BJ (cell line): ENCODE results near the gene C1orf105. TPM values are rescaled to one million over a fixed set of nuclear protein-coding genes. Genes with fewer than 3 reads are reported as not detected.

ENCODE experiments used
- CTCF ChIA-PET: fragments of 350-600 bp; formaldehyde crosslinking; extraction: SDS; loops from one replicate; lab custom pipeline; 2021; ENCODE audit warnings: antibody characterized with exemption, inconsistent platforms; lab: Yijun Ruan, JAX
- POLR2A ChIA-PET: fragments of 300-600 bp; sonication (Branson Sonifier 250); formaldehyde crosslinking; extraction: SDS; loops from one replicate; lab custom pipeline; 2021; ENCODE audit warnings: antibody characterized with exemption; lab: Charles Lee
- DNase-seq: peaks from one replicate; pipeline ENCODE4 v3.0.0-alpha.2; 2011; ENCODE audit warnings: low read depth
- H3K27me3 ChIP-seq: 2 replicates; pipeline ENCODE4 v1.6.0; 2011; ENCODE audit warnings: low read length; ENCODE audit not compliant: control insufficient read depth, insufficient read depth
- H3K36me3 ChIP-seq: 2 replicates; pipeline ENCODE4 v1.5.1; 2011; ENCODE audit warnings: low read length; ENCODE audit not compliant: control insufficient read depth, insufficient read depth
- H3K4me3 ChIP-seq: 2 replicates; pipeline ENCODE4 v1.5.1; 2011; ENCODE audit warnings: low read depth, mild to moderate bottlenecking, control low read depth, low read length
- CTCF ChIP-seq: IDR thresholded peaks from 2 replicates; pipeline ENCODE4 v1.5.1; 2011; ENCODE audit warnings: low read depth, mild to moderate bottlenecking, control low read depth, inconsistent platforms, low read length, moderate library complexity; ENCODE audit not compliant: insufficient read depth
- polyA plus RNA-seq: library from polyadenylated mRNA; depleted of rRNA; stranded (reverse); fragments of >200 nt; gene quantifications from 2 replicates; pipeline ENCODE4 v1.2.3, GENCODE V29; 2011

The C1orf105 gene
- polyA plus RNA-seq, 1 experiment: not detected

DNA sequence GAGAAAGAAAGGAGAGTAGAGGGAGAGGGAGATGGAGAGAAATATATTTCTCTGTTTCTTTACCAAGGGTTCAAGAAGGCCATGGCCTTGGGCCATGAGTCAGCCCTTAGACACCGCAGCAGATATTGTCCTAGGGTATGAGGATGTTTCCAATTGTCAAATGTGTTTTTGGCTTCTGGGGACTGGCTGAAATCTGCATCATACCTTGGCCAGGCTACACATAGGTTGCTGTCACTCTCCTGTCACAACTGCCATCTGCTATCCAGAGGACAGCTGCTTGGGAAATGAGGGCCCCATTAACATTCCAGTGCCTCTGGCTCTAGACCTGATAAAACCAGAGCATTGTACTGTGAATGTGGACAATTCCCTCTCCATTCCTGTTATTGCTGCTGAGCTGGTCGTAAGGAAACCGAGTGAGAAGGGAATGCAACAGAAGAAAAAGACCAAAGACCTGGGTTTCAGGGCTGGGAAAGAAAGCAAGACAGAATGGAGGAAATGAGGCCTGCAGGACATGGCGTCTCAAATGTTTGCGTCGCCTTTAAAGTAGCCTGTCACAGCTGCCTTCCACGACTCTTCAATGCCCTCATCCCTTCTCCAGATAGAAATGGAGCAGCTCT is 32.2 kb downstream of the C1orf105 start:
- DNase-seq: no peak
- Histone ChIP-seq H3K27me3 (no peaks in the 10 kb centered on the region), H3K4me3 (no peak overlapping the region), H3K36me3 (no peaks in the 10 kb centered on the region)
- CTCF ChIA-PET: interaction anchor here (2.0 to 4.8 kb wide), 3 partner anchors 9 to 267 kb away, joined by 7 to 36 read pairs (median 9); partner anchors contain the start of gene PIGC
- no peak for TF ChIP-seq CTCF
- POLR2A ChIA-PET: no interaction called here

DNA sequence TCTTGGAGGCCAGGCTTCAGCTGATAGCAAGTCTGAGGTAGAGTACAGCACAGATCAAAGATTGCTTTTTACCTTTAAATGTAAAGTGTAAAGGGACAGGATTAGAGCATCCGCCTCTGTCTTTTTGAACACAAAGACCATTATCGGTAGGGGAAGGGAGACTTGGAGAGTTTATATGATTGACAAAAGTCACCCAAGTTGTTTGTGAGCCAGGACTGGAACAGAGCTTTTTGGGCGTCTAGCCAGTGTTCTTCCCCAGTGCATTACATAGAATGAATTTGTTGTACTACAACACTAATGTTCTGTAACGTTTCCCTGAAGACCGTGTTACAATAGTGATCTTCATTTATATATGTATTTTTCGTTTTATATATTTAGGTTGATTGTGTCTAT is 32.7 kb downstream of the C1orf105 start:
- CTCF ChIA-PET: interaction anchor here (0.7 to 2.7 kb wide), 3 partner anchors 9 to 266 kb away, joined by 3 to 9 read pairs (median 7); partner anchors contain the start of gene PIGC
- Histone ChIP-seq H3K4me3 (no peak overlapping the region), H3K27me3 (no peaks in the 10 kb centered on the region), H3K36me3 (no peaks in the 10 kb centered on the region)
- TF ChIP-seq CTCF: no peak
- POLR2A ChIA-PET: no interaction called here
- no peak for DNase-seq

DNA sequence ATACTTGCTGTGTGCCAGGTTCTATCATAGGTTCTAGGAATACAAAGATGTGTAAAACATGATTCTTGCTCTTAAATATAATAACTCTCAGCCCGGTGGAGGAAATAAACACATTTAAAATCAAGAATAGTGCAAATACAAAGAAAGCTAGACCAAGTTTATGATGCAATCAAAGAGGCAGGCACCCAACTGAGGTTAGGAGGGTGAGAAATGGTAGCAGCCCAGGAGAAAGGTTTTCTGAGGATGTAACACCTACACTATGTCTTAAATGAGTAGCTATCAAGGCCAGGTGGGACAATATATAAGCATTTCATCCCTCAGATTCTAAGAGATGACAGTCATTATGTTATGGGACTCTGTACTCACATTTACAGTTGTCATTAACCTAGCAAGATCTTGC is 33.1 kb downstream of the C1orf105 start:
- TF ChIP-seq CTCF: no peak
- no peaks in the 10 kb centered on the region for H3K36me3 ChIP-seq
- H3K4me3 ChIP-seq: no peak overlapping the region
- H3K27me3 ChIP-seq: no peaks in the 10 kb centered on the region
- POLR2A ChIA-PET: no interaction called here
- no peak for DNase-seq
- CTCF ChIA-PET: interaction anchor here (0.7 to 2.7 kb wide), 5 partner anchors 10 to 451 kb away, joined by 3 to 9 read pairs (median 3); partner anchors contain the start of gene PIGC

- POLR2A ChIA-PET: no interaction called here
- H3K4me3 ChIP-seq: no peak overlapping the region
- no peak for TF ChIP-seq CTCF
Measured at GRCh38 chr1:172455451-172455850, 35.0 kb downstream of the C1orf105 start.

GRCh38 chr1:172456344-172456769 is 35.9 kb downstream of the C1orf105 start:
- H3K4me3 ChIP-seq: no peak overlapping the region
- no peak for TF ChIP-seq CTCF
- POLR2A ChIA-PET: no interaction called here
- CTCF ChIA-PET: interaction anchor here (0.7 to 1.4 kb wide), 3 partner anchors 13 to 263 kb away, joined by 3 to 5 read pairs (median 3); partner anchors contain the start of gene PIGC
- H3K27me3 ChIP-seq: no peaks in the 10 kb centered on the region
- DNase-seq: no peak
- H3K36me3 ChIP-seq: no peaks in the 10 kb centered on the region

More at GRCh38 chr1:172455451-172455850, 35.0 kb downstream of the C1orf105 start:
- DNase-seq: no peak
- H3K36me3 ChIP-seq: no peaks in the 10 kb centered on the region
- CTCF ChIA-PET: interaction anchor here (0.6 kb wide), 1 partner anchor 287 kb away, joined by 3 read pairs; no protein-coding TSS in a partner anchor
- H3K27me3 ChIP-seq: no peaks in the 10 kb centered on the region
